WTC11 (cell line): ENCODE results near the gene CDH13.

Experiments
- AFF4 ChIP-seq: sonication (generic); formaldehyde crosslinking; IDR thresholded peaks from 2 replicates; pipeline ENCODE4 v1.8.1; 2023; ENCODE audit warnings: mild to moderate bottlenecking, missing genetic modification reagents, borderline replicate concordance
- ATF3 ChIP-seq: sonication (generic); formaldehyde crosslinking; conservative IDR thresholded peaks from 2 replicates; pipeline ENCODE4 v1.8.1; 2022; ENCODE audit warnings: mild to moderate bottlenecking, missing genetic modification reagents
- SP1 ChIP-seq: sonication (generic); formaldehyde crosslinking; conservative IDR thresholded peaks from 2 replicates; pipeline ENCODE4 v1.8.1; 2022; ENCODE audit warnings: missing genetic modification reagents
- STAT6 ChIP-seq: sonication (generic); formaldehyde crosslinking; conservative IDR thresholded peaks from 2 replicates; pipeline ENCODE4 v1.8.1; 2023; ENCODE audit warnings: mild to moderate bottlenecking, low read depth, missing genetic modification reagents, moderate library complexity
- USF2 ChIP-seq: sonication (generic); formaldehyde crosslinking; IDR thresholded peaks from 2 replicates; pipeline ENCODE4 v1.8.1; 2023; ENCODE audit warnings: mild to moderate bottlenecking, missing genetic modification reagents, moderate library complexity
- ZNF423 ChIP-seq: fragments of 250-450 bp; sonication (Bioruptor Pico); IDR thresholded peaks from 2 replicates; pipeline ENCODE4 v2.1.2; 2022; ENCODE audit warnings: mild to moderate bottlenecking, moderate library complexity
- TF ChIP-seq, protein P1 (sequence below): sonication (generic); formaldehyde crosslinking; IDR thresholded peaks from 2 replicates; pipeline ENCODE4 v1.8.0; 2023; ENCODE audit warnings: missing genetic modification reagents
- TF ChIP-seq, protein P2 (sequence below): fragments of 200-600 bp; IDR thresholded peaks from 2 replicates; pipeline ENCODE4 v1.8.0; 2022; ENCODE audit warnings: antibody characterized with exemption

DNA sequence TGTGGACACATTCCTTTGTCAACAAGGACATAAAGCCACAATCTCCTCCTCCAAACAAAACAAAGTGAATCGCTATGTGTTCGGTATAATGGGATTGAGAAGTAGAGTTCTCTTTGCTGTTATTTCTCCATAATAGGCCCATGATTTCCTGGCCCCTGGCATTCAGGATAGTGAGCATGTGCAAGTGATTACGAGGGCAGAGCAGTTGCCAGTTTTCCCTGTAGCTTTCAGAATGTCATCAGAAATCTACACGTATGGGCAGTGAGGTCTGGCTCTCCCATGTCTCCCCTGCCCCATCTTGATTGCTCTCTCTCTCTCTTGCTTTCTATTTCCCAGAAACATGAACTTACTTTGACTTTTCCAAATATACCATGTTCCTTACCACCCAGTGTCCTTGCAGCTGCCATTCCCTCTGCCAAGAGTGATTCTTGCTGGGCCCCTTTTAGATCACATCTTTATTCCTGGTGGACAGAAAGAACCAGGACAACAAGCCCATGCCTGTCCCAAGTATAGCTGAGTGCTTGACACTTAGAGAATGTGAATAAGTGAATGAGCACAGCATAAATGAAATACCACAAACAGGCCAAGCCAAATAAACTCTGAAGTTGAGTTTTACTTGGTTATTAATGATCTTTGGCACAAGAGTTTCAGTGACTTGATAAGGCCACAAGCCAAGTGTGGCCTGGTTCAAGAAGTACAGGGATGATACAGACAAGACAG is 273.1 kb downstream of the CDH13 start:
- TF ChIP-seq, protein P1, sequence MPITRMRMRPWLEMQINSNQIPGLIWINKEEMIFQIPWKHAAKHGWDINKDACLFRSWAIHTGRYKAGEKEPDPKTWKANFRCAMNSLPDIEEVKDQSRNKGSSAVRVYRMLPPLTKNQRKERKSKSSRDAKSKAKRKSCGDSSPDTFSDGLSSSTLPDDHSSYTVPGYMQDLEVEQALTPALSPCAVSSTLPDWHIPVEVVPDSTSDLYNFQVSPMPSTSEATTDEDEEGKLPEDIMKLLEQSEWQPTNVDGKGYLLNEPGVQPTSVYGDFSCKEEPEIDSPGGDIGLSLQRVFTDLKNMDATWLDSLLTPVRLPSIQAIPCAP (CRISPR knock-in tag), result no peak
- TF ChIP-seq, protein P2, sequence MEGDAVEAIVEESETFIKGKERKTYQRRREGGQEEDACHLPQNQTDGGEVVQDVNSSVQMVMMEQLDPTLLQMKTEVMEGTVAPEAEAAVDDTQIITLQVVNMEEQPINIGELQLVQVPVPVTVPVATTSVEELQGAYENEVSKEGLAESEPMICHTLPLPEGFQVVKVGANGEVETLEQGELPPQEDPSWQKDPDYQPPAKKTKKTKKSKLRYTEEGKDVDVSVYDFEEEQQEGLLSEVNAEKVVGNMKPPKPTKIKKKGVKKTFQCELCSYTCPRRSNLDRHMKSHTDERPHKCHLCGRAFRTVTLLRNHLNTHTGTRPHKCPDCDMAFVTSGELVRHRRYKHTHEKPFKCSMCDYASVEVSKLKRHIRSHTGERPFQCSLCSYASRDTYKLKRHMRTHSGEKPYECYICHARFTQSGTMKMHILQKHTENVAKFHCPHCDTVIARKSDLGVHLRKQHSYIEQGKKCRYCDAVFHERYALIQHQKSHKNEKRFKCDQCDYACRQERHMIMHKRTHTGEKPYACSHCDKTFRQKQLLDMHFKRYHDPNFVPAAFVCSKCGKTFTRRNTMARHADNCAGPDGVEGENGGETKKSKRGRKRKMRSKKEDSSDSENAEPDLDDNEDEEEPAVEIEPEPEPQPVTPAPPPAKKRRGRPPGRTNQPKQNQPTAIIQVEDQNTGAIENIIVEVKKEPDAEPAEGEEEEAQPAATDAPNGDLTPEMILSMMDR, result no peak
- TF ChIP-seq SP1 (no peak), AFF4 (no peak), ATF3 (no peak), ZNF423 (CRISPR knock-in tag) (no peak), STAT6 (CRISPR knock-in tag) (no peak), USF2 (CRISPR knock-in tag) (no peak)
